ENCODE results near the gene ERICH6B.

ERICH6B gene

GRCh38 chr13:45546410-45546765 lies 69.2 kb downstream of the ERICH6B start:
- no peaks in the 10 kb centered on the region for H3F3A ChIP-seq (ENCODE audit: control insufficient read depth, insufficient read depth)
- H3K27me3 ChIP-seq (ENCODE audit: control insufficient read depth, low read length): peaks cover 15% of the 10 kb centered on the region
- no peaks in the 10 kb centered on the region for H3K36me3 ChIP-seq (ENCODE audit: control insufficient read depth, low read length)
- H3K27ac ChIP-seq (ENCODE audit: low read depth, low read length): no peak overlapping the region
- H4K20me1 ChIP-seq (ENCODE audit: control insufficient read depth, insufficient read depth, low read depth, low read length): no peaks in the 10 kb centered on the region
- no peak overlapping the region for H3K4me2 ChIP-seq (ENCODE audit: low read length)
- H3K4me3 ChIP-seq (ENCODE audit: low read length): no peak overlapping the region
- H3K79me2 ChIP-seq (ENCODE audit: control insufficient read depth, low read length): no peaks in the 10 kb centered on the region
- H3K4me1 ChIP-seq (ENCODE audit: control insufficient read depth, low read length): no peaks in the 10 kb centered on the region
- H3K9me2 ChIP-seq (replicated peaks; ENCODE audit: control insufficient read depth, low read length): no peaks in the 10 kb centered on the region
- TF ChIP-seq CTCF (IDR thresholded peaks at IDR 0.05; ENCODE audit: low read depth, low read length, poor library complexity, severe bottlenecking) (no peak), EZH2phosphoT487 (IDR thresholded peaks at IDR 0.05; ENCODE audit: borderline replicate concordance, low read length) (no peak)
- no peaks in the 10 kb centered on the region for H3K9me3 ChIP-seq (ENCODE audit: control insufficient read depth, insufficient read depth, low read length)

GRCh38 chr13:45545686-45546409 lies 69.7 kb downstream of the ERICH6B start:
- no peak overlapping the region for H3K27ac ChIP-seq (ENCODE audit: low read depth, low read length)
- H3K4me3 ChIP-seq (ENCODE audit: low read length): no peak overlapping the region
- no peaks in the 10 kb centered on the region for H3K4me1 ChIP-seq (ENCODE audit: control insufficient read depth, low read length)
- H3K27me3 ChIP-seq (ENCODE audit: control insufficient read depth, low read length): peaks cover 15% of the 10 kb centered on the region
- no peaks in the 10 kb centered on the region for H3K9me2 ChIP-seq (replicated peaks; ENCODE audit: control insufficient read depth, low read length)
- no peaks in the 10 kb centered on the region for H3K36me3 ChIP-seq (ENCODE audit: control insufficient read depth, low read length)
- TF ChIP-seq EZH2phosphoT487 (IDR thresholded peaks at IDR 0.05; ENCODE audit: borderline replicate concordance, low read length) (no peak), CTCF (IDR thresholded peaks at IDR 0.05; ENCODE audit: low read depth, low read length, poor library complexity, severe bottlenecking) (no peak)
- no peak overlapping the region for H3K4me2 ChIP-seq (ENCODE audit: low read length)
- H4K20me1 ChIP-seq (ENCODE audit: control insufficient read depth, insufficient read depth, low read depth, low read length): no peaks in the 10 kb centered on the region
- H3K9me3 ChIP-seq (ENCODE audit: control insufficient read depth, insufficient read depth, low read length): no peaks in the 10 kb centered on the region
- no peaks in the 10 kb centered on the region for H3F3A ChIP-seq (ENCODE audit: control insufficient read depth, insufficient read depth)
- no peaks in the 10 kb centered on the region for H3K79me2 ChIP-seq (ENCODE audit: control insufficient read depth, low read length)

GRCh38 chr13:45544520-45544919 lies 71.0 kb downstream of the ERICH6B start:
- H3K4me3 ChIP-seq (ENCODE audit: low read length): no peak overlapping the region
- no peaks in the 10 kb centered on the region for H3K79me2 ChIP-seq (ENCODE audit: control insufficient read depth, low read length)
- H3K27ac ChIP-seq (ENCODE audit: low read depth, low read length): no peak overlapping the region
- H3F3A ChIP-seq (ENCODE audit: control insufficient read depth, insufficient read depth): no peaks in the 10 kb centered on the region
- TF ChIP-seq CTCF (IDR thresholded peaks at IDR 0.05; ENCODE audit: low read depth, low read length, poor library complexity, severe bottlenecking) (no peak), EZH2phosphoT487 (IDR thresholded peaks at IDR 0.05; ENCODE audit: borderline replicate concordance, low read length) (no peak)
- H3K36me3 ChIP-seq (ENCODE audit: control insufficient read depth, low read length): no peaks in the 10 kb centered on the region
- H3K9me3 ChIP-seq (ENCODE audit: control insufficient read depth, insufficient read depth, low read length): no peaks in the 10 kb centered on the region
- H4K20me1 ChIP-seq (ENCODE audit: control insufficient read depth, insufficient read depth, low read depth, low read length): no peaks in the 10 kb centered on the region
- H3K27me3 ChIP-seq (ENCODE audit: control insufficient read depth, low read length): peaks cover 15% of the 10 kb centered on the region
- no peaks in the 10 kb centered on the region for H3K4me1 ChIP-seq (ENCODE audit: control insufficient read depth, low read length)
- no peaks in the 10 kb centered on the region for H3K9me2 ChIP-seq (replicated peaks; ENCODE audit: control insufficient read depth, low read length)
- no peak overlapping the region for H3K4me2 ChIP-seq (ENCODE audit: low read length)
